Middle frontal gyrus (tissue), 1 donor: Measurements from ENCODE around the gene COL11A1.

Source experiments
- DNase-seq: peaks from one replicate; pipeline ENCODE4 v3.0.0-alpha.2; 2015; ENCODE audit warnings: low spot score; ENCODE audit errors: extremely low spot score

The COL11A1 gene

GRCh38 chr1:102901996-102902395 is 206.3 kb downstream of the COL11A1 start:
- no peak for DNase-seq

- DNase-seq, result no peak
Measured at GRCh38 chr1:102899935-102900334, 208.4 kb downstream of the COL11A1 start.

GRCh38 chr1:102897557-102897956 is 210.8 kb downstream of the COL11A1 start:
- DNase-seq, result no peak

- no peak for DNase-seq
Measured at GRCh38 chr1:102896771-102897170, 211.6 kb downstream of the COL11A1 start.

- DNase-seq, result no peak
Measured at GRCh38 chr1:102896286-102896685, 212.0 kb downstream of the COL11A1 start.

- no peak for DNase-seq
Measured at GRCh38 chr1:102891868-102892625, 216.3 kb downstream of the COL11A1 start.

GRCh38 chr1:102886638-102887037 is 221.7 kb downstream of the COL11A1 start:
- DNase-seq, result no peak

- no peak for DNase-seq
Measured at GRCh38 chr1:102884238-102884637, 224.1 kb downstream of the COL11A1 start.

GRCh38 chr1:102879439-102879993 is 228.8 kb downstream of the COL11A1 start:
- DNase-seq, result no peak

GRCh38 chr1:102875756-102876155 is 232.6 kb downstream of the COL11A1 start:
- no peak for DNase-seq

GRCh38 chr1:102872526-102872925 is 235.8 kb downstream of the COL11A1 start:
- no peak for DNase-seq

- DNase-seq, result no peak
Measured at GRCh38 chr1:102872097-102872496, 236.2 kb downstream of the COL11A1 start.

GRCh38 chr1:102863704-102864103 is 244.6 kb downstream of the COL11A1 start:
- DNase-seq, result no peak

- no peak for DNase-seq
Measured at GRCh38 chr1:102861247-102861646, 247.1 kb downstream of the COL11A1 start.

- DNase-seq, result no peak
Measured at GRCh38 chr1:102858695-102859094, 249.6 kb downstream of the COL11A1 start.

GRCh38 chr1:102857251-102857650 is 251.1 kb downstream of the COL11A1 start:
- DNase-seq, result no peak

- DNase-seq, result no peak
Measured at GRCh38 chr1:102853701-102854187, 254.6 kb downstream of the COL11A1 start.

- no peak for DNase-seq
Measured at GRCh38 chr1:102853136-102853535, 255.2 kb downstream of the COL11A1 start.

- DNase-seq, result no peak
Measured at GRCh38 chr1:102852613-102853012, 255.7 kb downstream of the COL11A1 start.

- no peak for DNase-seq
Measured at GRCh38 chr1:102851616-102852015, 256.7 kb downstream of the COL11A1 start.

GRCh38 chr1:102842606-102843005 is 265.7 kb downstream of the COL11A1 start:
- DNase-seq, result no peak

- DNase-seq, result no peak
Measured at GRCh38 chr1:102840741-102841140, 267.6 kb downstream of the COL11A1 start.

GRCh38 chr1:102838016-102838415 is 270.3 kb downstream of the COL11A1 start:
- DNase-seq, result no peak
